ENCODE results near the gene TRABD2A. TPM values are rescaled to one million over a fixed set of nuclear protein-coding genes. Genes with fewer than 3 reads are reported as not detected.
"Not testable (repeated sequence)": the region's sequence is repeated elsewhere in the genome, so short reads cannot be mapped to it uniquely, and the experiment has no call there.

Gene TRABD2A
- total RNA-seq, 1 donor from 2014 or later = 6.3 TPM

DNA sequence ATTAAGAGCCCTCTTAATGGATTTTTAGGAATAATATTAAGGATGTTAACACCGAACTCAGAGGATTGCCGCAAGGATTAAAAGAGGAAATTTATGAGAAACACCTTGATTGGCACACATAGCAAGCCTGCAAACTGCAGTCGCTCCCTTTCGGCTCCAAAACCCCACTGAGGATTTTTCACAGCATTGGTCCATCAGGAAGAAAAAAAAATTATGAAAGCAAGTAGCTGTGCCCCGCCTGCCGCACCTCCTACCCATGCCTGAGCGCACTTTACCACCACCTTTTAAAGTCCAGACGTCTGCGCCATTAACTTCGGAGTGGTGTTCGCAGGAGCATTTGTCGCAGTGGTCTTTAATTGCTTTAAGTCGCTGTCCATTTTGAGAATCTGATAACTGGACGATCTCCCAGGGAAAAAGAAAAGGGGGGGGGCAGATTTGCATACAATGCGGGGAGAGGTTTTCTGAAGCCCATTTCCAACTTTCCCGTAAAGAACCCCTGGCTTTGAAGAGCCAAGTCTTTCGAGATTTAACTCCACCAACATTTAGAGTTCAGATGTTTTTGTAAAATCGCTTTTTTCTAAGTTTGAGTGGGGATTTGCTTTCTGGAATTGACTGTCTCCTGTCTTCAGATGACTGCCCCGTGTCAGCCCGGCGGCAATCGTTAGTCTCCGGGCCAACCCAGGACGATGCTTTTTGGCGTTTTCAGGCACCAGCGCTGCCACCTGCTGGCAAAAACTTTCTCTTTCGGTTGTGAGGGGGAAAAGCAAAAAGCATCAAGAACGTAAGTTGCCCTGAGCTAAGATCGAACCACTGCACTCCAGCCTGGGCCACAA lies 913 bp upstream of the TRABD2A start:
- peak; percentile 91 for DNase-seq (ENCODE audit: low spot score)

DNA sequence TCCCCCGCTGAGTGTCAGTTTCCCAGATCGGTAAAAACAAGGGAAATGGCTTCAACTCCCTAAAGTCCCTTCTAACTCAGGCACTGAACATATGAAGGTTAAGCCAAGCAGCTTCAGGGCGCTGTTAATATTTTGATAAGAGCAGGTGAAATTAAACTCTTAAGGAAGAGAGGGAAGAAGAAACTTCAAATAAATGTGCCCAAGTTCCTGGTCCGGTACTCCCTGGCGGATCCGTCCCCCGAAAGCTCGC lies 564 bp downstream of the TRABD2A start:
- DNase-seq (ENCODE audit: low spot score) = no peak

DNA sequence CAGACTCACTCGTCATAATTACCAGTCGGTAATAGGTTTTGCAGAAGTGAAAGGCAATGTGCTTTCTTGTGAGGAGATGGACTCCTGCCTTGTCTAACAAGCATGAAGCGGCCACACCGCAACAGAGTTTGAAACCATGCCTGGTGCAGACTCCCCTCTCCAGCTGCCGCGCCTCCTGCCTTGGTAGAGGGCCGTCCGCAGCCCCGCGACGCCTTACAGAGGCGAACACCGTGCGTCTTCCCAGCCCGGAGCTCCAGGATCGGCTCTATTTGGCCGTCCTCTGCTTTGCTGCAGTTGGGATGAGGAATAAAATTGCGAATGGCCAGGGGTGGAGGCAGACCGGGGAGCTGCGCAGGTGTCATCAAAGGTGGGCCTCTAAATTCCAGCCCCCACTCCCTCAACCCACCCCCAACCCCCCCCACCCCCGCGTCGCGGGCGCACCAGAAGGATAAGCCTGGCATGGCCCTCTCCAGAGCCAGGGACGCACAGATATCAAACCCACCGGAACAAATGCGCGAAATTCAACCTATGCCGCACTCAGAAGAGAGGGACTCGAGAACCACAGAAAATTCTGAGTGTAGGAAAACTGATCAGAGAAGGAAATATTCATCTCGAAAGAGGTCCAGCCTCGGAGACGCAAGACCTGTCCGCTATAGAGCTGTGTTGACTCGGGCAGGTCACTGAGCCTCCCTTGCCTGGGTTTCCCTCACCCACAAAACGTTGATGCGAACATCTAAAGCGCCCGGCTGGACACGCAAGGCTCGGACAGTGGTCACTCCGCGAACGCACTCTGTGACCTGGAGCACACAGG lies 1.1 kb downstream of the TRABD2A start:
- DNase-seq (ENCODE audit: low spot score) = peak; percentile 87

DNA sequence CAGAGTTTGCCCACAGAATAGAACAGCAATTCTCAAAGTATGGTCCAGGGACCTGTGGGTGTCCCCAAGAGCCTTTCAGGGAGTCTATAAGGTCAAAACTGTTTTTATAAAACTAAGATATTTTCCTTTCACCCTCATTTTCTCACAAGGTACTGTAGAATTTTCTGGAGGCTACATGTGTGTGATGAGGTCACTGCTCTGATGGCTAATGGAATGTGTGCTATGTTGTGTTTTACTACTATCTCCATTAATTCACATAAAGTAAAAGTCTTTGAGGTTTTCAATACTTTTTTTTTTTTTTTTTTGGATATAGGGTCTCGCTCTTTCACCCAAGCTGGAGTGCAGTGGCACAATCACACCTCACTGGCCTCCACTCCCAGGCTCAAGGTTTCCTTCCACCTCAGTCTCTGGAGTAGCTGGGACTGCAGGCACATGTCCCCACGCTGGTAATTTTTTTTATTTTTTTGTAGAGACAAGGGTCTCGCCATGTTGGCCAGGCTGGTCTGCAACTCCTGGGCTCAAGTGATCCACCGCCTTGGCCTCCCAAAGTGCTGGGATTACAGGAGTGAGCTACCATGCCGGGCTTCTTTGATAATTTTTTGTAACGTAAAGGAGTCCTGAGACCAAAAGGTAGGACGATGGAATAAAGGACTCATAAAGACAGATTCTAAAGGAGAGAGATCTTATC lies 1.8 kb downstream of the TRABD2A start:
- DNase-seq (ENCODE audit: low spot score) = peak; percentile 20

DNA sequence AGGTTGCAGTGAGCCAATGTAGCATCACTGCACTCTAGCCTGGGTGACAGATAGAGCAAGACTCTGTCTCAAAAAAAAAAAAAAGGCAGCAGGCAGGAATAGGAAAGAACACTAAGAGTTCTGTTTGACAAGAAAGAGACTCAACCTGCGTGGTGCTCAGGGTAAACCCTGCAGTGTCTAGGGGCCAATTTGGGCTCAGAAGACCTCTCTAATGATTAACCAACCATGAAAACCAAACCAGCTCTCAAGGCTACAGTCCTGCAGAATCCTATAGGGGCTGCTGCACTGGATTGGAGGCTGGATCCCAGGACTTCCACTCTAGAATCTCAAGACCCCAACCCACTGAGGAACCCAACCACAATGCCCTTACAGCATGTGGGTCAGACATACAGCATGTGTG lies 2.4 kb downstream of the TRABD2A start:
- no peak for DNase-seq (ENCODE audit: low spot score)

DNA sequence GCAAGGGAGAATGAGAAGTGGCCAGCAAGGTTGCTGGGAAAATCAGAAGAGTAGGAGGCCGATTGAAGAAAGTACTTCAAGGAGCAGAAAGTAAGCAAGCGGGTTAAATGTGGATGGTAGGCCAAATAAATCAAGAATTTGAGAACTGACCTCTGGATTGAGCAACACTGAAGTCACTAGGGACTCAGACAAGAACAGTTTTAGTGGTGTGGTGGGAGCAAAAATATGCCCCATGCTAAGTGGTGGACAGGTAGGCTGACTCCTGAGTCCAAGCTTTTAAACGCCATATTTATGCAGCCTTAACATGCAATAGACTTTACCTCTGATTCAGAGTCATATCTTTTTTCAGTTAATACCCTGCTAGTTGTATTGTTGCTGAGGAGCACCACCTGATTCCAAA lies 4.5 kb downstream of the TRABD2A start:
- DNase-seq (ENCODE audit: low spot score) = no peak

DNA sequence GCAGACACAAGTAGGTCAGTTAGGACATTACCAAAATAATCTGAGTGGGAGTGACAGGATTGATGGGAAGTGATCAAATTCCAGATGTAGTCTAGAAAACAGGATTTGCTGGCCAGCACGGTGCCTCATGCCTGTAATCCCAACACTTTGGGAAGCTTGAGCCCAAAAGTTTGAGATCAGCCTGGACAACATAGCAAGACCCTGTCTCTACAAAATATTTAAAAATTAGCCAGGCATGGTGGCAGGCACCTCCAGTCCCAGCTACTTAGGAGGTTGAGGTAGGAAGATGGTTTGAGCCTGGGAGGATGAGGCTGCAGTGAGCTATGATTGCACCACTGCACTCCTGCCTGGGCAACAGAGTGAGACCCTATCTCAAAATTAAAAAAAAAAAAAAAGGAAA lies 5.3 kb downstream of the TRABD2A start:
- DNase-seq (ENCODE audit: low spot score) = not testable (repeated sequence)

DNA sequence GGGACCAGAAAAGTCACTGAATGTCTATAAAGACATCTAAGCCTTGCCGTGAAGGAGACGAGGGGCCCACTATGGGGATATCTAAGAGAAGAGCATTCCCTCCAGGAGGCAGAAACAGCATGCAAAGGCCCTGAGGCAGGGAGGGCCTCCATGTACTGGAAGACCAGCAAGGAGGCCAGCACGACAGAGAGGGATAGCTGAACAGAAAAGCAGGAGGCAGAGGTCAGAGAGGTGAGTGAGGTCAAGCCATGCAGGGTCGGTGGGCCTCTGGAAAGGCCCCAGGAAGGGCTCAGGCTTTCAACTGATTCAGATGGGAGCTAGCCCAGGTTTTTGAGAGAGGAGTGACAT lies 5.7 kb downstream of the TRABD2A start:
- peak; percentile 83 for DNase-seq (ENCODE audit: low spot score)

DNA sequence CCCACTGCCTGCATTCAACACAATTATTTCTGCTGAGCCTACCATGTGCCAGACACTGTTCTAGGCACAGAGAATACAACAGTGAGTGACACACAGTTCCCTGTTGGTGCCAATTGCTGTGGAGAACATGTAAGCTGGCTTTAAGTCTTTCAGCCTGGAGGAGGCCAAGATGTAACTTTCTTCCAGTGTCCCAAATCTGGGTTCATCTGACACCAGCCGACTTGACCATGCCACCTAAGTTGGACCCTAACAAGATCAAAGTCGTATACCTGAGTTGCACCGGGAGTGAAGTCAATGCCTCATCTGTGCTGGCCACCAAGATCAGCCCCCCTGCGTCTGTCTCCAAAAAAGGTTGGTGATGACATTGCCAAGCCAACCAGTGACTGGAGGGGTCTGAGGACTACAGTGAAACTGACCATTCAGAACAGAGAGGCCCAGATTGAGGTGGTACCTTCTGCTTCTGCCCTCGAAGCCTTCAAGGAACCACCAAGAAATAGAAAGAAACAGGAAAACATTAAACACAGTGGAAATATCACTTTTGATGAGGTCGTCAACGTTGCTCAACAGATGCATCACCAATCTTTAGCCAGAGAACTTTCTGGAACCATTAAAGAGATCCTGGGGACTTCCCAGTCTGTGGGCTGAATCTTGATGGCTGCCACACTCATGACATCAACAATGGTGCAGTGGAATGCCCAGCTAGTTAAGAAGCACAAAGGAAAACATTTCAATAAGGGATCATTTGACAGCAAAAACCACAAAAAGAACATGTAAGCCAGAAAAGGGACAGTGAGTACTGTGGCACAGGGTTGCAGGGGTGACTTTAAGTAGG lies 6.3 kb downstream of the TRABD2A start:
- DNase-seq (ENCODE audit: low spot score) = peak; percentile 43

DNA sequence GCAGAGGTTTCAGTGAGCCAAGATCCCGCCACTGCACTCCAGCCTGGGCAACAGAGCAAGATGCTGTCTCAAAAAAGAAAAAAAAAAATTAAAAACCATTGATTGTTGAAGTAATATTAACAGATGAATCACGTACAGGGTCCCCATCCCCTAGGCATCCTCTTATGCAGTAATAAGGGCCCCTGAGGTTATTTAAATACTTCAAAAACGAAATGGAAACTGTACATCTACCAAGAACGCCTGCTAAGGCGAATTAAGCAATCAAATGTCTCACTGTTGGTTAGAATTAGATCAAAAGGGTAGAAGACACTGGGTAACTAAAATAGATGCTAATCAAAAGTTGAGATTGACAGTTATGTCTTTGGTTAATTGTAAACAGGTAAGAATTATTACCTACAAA lies 7.5 kb downstream of the TRABD2A start:
- no peak for DNase-seq (ENCODE audit: low spot score)

DNA sequence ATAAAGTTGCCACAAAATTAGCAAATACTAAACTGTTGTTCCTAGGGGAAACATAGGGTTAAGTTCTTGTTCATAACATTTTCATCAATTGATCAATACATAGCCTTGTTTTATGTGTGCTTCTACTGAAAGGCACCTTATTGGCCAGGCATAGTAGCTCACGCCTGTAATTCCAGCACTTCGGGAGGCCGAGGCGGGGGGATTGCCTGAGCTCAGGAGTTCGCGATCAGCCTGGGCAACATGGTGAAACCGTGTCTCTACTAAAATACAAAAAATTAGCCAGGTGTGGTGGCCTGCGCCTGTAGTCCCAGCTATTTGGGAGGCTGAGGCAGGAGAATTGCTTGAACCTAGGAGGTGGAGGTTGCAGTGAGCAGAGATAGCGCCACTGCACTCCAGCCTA lies 8.2 kb downstream of the TRABD2A start:
- peak; percentile 39 for DNase-seq (ENCODE audit: low spot score)

DNA sequence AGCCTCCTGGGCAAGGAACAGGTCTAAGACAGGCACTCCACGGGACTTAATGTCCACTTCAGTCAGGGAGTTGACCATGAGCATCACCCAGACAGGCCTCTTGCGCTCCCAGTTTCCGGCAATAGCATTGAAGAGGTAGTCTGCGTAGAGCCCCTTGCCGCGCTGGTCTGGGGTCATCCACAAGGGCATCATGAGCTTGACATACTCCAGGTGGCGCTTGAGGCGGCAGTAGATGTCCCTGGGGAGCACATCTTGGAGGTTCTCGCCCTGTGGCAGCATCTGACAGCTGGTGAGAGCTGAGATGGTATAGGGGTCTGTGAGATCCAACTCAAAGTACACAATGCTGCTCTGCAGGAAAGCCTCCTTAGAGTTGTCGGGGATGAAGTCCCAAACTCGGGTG lies 10.6 kb downstream of the TRABD2A start:
- peak; percentile 59 for DNase-seq (ENCODE audit: low spot score)

DNA sequence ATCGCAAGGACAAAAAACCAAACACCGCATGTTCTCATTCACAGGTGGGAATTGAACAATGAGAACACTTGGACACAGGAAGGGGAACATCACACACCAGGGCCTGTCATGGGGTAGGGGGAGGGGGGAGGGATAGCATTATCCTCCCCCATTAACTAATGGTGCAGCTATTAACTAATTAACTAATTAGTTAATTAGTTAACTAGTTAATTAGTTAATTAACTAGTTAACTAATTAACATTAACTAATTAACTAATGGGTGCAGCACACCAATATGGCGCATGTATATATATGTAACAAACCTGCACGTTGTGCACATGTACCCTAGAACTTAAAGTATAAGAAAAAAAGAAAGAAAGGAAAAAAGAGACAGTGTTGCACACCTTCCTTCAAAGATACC lies 12.6 kb downstream of the TRABD2A start:
- not testable (repeated sequence) for DNase-seq (ENCODE audit: low spot score)

DNA sequence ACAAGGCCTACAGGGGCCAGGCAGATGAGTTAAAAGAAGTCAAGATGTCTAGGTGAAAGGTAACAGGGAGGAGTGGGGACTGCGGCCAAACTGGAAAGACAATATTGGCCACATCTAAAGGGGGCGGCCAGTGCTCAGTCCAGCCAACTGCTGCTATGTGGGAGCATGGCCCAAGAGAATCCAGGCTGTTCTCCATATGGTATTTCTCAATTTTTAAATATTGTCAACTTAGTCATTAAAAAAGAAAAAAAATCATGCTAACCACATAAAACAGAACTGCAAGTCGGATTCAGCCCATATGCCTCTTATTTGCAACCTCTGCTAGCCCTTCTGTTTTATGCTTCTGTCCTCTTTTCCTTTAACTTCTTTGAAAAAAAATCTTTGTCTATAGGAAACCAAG lies 14.8 kb downstream of the TRABD2A start:
- peak; percentile 28 for DNase-seq (ENCODE audit: low spot score)

DNA sequence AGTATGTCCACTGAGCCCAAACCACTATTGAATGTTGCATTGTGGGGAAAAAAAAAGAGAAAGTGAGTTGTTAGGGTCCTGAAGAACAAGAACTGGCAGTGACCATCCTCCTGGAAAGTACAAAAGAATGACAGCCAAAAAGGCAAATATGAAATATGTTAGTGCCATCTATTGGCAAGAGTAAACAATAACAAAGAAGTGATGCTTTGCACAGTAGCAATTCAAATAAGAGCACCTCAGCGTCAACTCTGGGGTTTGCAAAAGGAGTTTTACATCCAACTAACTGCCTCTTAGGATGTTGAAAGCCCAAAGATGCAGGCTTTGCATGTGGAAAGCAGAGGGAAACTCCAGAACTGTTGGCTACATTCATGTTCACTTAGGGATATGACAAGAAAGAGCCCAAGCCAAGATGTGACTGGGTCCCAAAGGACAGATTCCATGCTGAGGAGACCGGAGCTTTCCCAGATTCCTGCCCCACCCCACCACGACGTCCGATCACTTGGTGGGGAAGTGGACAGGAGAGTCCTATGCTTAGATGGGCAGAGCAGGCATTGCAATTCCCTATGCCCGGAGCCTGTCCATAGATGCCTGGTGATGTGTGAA lies 15.6 kb downstream of the TRABD2A start:
- DNase-seq (ENCODE audit: low spot score) = no peak

DNA sequence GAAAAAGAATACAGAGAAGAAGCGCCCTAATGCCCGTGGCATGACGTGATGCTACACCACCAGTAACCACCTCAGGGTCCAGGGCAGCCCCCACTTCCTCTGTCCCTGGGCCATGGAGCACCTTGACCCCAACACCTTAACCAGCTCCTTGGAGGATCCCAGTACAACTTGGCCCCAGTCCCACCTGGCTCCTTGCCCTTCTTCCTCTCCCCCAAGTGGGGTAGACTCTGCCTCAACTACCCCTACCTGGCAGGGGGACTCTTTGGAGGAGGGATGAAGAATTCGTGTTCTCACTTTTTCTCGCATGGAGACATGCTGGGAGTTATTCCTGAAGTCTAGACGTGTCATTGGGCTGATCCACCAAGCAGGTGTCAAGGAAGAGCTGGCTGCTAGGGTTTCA lies 18.9 kb downstream of the TRABD2A start:
- no peak for DNase-seq (ENCODE audit: low spot score)

DNA sequence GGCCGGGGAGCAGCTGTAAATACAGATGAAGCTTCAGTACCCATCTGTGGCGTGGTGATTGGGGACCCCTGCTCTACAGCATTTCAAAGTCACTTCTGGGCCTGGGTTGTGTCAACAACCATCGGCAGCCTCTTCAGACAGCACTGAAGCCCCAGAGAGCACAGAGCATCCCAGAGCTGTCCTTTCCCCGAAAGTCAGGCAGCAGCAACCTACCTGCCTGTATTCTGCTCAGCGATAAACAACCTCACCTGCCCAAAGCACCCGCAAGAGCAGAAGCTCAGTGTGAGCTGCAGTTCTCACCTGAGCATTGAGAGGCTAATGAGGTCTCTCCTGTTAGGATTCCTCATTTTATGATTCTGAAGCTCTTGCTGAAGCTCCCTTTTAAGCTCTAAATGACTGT lies 19.3 kb downstream of the TRABD2A start:
- peak; percentile 51 for DNase-seq (ENCODE audit: low spot score)

DNA sequence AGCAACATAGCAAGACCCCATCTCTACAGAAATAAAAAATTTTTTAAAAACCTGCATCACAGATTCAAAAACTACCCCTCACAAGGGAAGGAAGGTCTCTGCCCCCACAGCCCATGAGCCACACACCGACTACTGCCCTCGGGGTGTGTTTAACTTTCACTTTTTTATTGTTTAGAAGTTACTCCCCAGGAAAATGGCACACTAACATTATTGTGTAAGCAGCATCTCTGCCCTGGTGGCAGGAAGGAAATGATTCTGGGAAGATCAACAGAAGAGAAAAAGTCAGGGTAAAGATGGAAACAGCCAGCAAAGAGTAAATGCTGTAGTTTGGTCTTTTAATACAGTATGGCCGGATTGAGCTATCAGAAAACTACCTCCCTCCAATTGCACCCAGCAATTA lies 21.9 kb downstream of the TRABD2A start:
- DNase-seq (ENCODE audit: low spot score) = no peak

DNA sequence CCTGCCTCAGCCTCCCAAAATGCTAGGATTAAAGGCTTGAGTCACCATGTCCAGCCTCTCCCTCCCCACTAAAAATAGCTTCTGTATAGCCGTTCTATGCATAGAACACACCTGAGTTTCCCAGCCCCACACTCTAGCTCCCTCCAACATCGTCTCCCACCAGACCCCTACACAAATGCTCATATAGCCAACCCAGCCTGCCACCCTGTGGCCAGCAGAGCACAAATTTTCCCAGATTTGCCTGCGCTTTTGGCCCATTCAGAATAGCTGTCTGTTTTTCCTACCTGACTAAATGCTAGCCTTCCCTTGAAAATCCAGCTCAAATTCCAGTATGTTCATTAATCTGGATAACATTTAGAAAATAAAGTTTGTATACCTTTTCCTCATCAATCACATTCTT lies 22.8 kb downstream of the TRABD2A start:
- DNase-seq (ENCODE audit: low spot score) = no peak

DNA sequence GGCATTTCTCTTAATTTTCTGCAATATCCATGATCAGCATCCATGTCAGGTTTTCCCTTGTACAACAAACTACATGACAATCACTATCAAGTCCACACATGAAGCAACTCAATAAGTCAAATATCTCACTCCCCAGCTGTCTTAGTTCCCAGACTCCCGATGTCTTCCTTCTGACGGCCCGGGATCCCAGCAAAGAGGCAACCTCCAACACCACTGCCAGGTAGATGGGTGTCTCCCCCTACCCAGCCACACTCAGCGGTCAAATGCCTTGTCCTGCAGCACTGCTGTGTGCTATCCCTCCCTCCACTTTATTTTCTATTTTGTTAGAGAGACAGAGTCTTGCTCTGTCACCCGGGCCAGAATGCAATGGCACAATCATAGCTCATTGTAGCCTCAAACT lies 23.3 kb downstream of the TRABD2A start:
- no peak for DNase-seq (ENCODE audit: low spot score)

DNA sequence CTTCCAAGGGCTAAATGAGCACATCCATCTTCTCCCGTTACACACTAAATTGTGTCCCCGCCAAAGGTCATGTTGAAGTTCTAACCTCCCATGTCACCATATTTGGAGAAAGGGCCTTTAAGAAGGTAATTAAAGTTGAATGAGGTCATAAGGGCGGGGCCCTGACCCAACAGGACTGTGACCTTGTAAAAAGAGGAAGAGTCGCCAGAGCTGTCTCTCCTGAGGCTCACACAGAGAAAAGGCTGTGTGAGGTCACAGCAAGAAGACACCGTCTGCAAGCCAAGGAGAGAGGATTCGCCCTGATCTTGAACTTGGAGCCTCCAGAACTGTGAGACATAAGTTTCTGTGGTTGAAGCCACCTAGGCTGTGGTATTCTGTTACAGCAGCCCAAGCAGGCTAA lies 24.1 kb downstream of the TRABD2A start:
- no peak for DNase-seq (ENCODE audit: low spot score)
